Activated naive CD4-positive, alpha-beta T cell treated with anti-CD3 and anti-CD28 coated beads, Interleukin-2, amount 10 ng/mL, durations not matched to agents 7 days and 5 days (primary cell): Measurements from ENCODE around the gene RND3.

ENCODE experiments used
- CTCF ChIA-PET: fragments of 350-600 bp; sonication (Branson Sonifier 250); formaldehyde crosslinking; loops from one replicate; lab custom pipeline; 2021; ENCODE audit warnings: antibody characterized with exemption; lab: Charles Lee
- DNase-seq: peaks from one replicate; pipeline ENCODE4 v3.0.0-alpha.2; 2020
- H3K27ac Mint-ChIP-seq: one replicate; pipeline ENCODE4 v1.8.0; 2021; ENCODE audit warnings: mild to moderate bottlenecking, moderate library complexity, mixed read lengths
- H3K27me3 Mint-ChIP-seq: one replicate; pipeline ENCODE4 v1.8.0; 2021; ENCODE audit warnings: mild to moderate bottlenecking, mixed read lengths
- H3K36me3 Mint-ChIP-seq: one replicate; pipeline ENCODE4 v1.8.0; 2021; ENCODE audit warnings: mixed read lengths
- H3K4me1 Mint-ChIP-seq: one replicate; pipeline ENCODE4 v1.8.0; 2021; ENCODE audit warnings: mixed read lengths
- H3K4me3 Mint-ChIP-seq: one replicate; pipeline ENCODE4 v1.8.0; 2021; ENCODE audit warnings: mild to moderate bottlenecking, moderate library complexity, mixed read lengths
- H3K9me3 Mint-ChIP-seq: one replicate; pipeline ENCODE4 v1.8.0; 2021; ENCODE audit warnings: mixed read lengths

RND3 gene

DNA sequence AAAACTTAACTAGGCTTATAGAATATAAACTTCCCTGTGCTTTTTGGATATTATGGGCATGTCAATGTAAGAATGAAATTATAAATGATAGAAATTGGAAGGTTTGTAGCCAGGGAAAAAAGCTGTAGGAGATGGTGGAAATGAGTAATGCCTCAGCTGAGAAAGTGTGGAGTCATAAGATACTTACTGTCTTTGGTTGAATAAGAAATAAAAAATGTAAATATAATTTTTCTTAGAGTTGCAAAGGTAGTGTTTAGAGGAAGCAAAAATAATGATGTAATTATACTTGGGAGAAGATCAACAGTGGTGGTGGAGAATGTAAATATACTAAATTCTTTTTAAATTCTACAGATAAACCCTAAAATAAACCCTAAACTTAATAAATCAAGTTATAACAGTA, 26.2 kb upstream of the RND3 start:
- no peaks in the 10 kb centered on the region for H3K36me3 Mint-ChIP-seq
- no peak overlapping the region for H3K27ac Mint-ChIP-seq
- DNase-seq, result no peak
- no peak overlapping the region for H3K4me3 Mint-ChIP-seq
- H3K9me3 Mint-ChIP-seq, result no peaks in the 10 kb centered on the region
- H3K27me3 Mint-ChIP-seq, result no peaks in the 10 kb centered on the region
- H3K4me1 Mint-ChIP-seq, result no peaks in the 10 kb centered on the region
- CTCF ChIA-PET, result no interaction called here

DNA sequence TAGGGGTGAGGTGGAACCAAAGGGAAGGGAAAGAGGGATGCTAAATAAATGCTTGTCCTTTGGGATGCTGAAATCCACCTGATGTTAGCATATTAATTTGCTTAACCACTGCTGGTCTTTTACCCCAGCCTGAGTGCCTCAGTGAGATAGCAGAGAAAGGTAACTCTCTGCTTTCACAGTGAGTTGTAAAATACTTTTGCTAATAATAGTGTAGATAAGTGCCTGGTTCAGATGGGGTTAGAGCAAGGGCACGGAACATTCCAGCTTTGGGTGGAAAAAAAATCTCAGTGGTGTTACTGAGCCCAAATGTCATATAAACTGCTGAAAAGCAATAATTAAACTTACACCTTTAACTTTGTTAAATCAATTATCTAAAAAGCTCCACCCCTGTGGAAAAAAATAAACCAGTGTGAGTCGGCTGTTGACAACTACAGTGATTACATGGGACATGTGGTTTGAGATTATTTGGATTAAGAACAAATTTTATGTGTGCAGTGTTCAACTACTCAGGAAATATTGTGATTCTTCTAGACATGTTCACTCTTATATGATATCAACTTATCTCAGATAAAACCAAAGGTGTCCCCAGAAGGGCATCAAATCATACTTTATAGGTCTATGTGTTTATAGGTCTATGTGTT, 21.1 kb upstream of the RND3 start:
- Mint-ChIP-seq H3K27ac (no peak overlapping the region), H3K9me3 (no peaks in the 10 kb centered on the region), H3K27me3 (no peaks in the 10 kb centered on the region), H3K4me3 (no peak overlapping the region), H3K36me3 (no peaks in the 10 kb centered on the region), H3K4me1 (no peaks in the 10 kb centered on the region)
- CTCF ChIA-PET, result no interaction called here
- no peak for DNase-seq

DNA sequence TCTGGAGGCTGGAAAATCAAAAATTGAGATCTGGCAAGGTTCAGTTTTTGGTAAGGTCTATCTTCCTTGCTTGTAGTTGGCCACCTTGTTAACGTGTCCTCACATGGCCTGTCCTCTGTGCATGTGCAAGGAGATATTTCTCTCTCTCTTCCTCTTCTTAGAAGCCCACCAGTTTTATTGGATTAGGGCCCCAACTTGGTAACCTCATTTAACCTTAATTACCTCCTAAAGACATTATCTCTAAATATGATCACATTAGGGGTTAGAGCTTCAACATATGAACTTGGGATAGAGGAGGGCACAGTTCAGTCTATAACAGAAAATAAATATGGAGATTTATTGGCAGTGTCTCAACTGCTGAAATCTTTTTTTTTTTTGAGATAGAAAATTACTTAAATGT, 19.6 kb upstream of the RND3 start:
- no peaks in the 10 kb centered on the region for H3K36me3 Mint-ChIP-seq
- DNase-seq, result no peak
- H3K27ac Mint-ChIP-seq, result no peak overlapping the region
- H3K4me3 Mint-ChIP-seq, result no peak overlapping the region
- no peaks in the 10 kb centered on the region for H3K27me3 Mint-ChIP-seq
- H3K4me1 Mint-ChIP-seq, result no peaks in the 10 kb centered on the region
- no peaks in the 10 kb centered on the region for H3K9me3 Mint-ChIP-seq
- CTCF ChIA-PET, result no interaction called here

DNA sequence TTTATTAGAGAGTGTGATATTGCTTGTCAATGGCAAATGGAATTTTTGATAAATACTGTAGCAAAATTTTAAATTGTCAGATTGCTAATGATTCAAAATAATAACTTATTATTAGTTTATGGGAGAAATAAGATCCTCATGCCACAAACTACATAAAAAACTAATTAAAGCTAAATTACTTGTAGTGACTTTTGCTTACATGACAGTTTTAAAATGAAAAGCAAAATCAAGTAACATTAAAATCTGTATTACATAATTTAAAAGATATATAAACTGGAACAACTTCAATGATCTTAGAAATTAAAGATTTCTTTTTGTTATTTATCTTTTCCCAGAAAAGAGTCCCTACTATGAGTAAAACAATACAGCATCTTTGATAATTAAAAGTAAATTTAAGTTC, 17.7 kb upstream of the RND3 start:
- H3K27me3 Mint-ChIP-seq, result no peaks in the 10 kb centered on the region
- H3K36me3 Mint-ChIP-seq, result no peaks in the 10 kb centered on the region
- H3K4me1 Mint-ChIP-seq, result no peaks in the 10 kb centered on the region
- no peak for DNase-seq
- no peak overlapping the region for H3K4me3 Mint-ChIP-seq
- H3K27ac Mint-ChIP-seq, result no peak overlapping the region
- H3K9me3 Mint-ChIP-seq, result no peaks in the 10 kb centered on the region
- CTCF ChIA-PET, result no interaction called here

DNA sequence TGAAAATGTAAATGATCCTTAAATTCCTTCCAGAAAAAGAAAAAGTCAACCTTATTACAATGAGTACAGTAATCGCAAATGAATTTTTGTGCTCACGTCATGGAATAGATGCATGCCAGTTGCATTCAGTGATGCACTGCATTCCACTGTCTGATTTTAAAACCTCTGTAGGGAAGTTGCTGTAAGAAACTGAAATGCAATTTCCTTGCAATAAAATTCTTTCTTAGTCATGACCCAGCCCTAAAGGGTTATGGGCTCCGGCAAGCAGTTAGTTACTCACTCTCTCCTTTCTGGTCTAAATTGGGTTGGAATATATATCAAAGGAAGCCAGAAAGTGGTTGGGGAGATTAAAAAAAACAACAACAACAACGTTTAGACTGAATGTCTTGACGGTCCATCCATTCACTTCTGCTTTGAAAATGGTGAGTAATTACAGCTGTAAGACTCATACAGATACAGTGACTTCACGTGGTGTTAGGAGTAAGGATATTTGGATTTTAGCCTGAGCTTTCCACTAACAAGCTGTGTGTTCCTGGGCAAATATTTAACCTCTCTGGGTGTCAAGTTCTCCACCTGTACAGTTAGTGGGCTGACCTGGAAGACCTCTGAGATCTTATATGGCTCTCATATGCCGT, 8.6 kb upstream of the RND3 start:
- H3K4me3 Mint-ChIP-seq, result no peak overlapping the region
- H3K27ac Mint-ChIP-seq, result no peak overlapping the region
- CTCF ChIA-PET, result no interaction called here

DNA sequence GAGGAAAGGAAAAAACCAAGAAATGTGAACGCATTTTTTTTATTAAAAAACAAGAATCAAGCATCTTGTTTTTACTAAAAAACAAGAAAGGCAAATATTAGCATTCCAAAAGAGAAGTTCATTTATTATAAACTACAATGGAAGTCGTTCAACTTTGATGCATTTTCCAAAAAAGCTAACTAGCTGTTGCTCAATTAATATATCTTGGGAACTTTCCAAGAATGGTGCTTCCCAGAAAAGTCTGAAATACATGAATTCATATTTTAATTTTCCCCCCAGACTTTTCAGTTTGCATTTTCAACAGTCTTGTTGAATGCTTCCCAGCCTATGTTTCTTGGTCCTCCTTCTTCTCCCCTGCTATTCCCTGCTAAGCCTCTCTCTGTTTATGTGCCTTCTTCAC, 7.5 kb upstream of the RND3 start:
- H3K36me3 Mint-ChIP-seq, result no peaks in the 10 kb centered on the region
- CTCF ChIA-PET, result no interaction called here
- no peaks in the 10 kb centered on the region for H3K9me3 Mint-ChIP-seq
- H3K4me1 Mint-ChIP-seq, result no peaks in the 10 kb centered on the region
- DNase-seq, result no peak
- H3K27ac Mint-ChIP-seq, result no peak overlapping the region
- no peaks in the 10 kb centered on the region for H3K27me3 Mint-ChIP-seq
- no peak overlapping the region for H3K4me3 Mint-ChIP-seq

More for the DNA sequence above, 8.6 kb upstream of the RND3 start:
- DNase-seq, result no peak
- no peaks in the 10 kb centered on the region for H3K9me3 Mint-ChIP-seq
- no peaks in the 10 kb centered on the region for H3K4me1 Mint-ChIP-seq
- no peaks in the 10 kb centered on the region for H3K27me3 Mint-ChIP-seq
- no peaks in the 10 kb centered on the region for H3K36me3 Mint-ChIP-seq

DNA sequence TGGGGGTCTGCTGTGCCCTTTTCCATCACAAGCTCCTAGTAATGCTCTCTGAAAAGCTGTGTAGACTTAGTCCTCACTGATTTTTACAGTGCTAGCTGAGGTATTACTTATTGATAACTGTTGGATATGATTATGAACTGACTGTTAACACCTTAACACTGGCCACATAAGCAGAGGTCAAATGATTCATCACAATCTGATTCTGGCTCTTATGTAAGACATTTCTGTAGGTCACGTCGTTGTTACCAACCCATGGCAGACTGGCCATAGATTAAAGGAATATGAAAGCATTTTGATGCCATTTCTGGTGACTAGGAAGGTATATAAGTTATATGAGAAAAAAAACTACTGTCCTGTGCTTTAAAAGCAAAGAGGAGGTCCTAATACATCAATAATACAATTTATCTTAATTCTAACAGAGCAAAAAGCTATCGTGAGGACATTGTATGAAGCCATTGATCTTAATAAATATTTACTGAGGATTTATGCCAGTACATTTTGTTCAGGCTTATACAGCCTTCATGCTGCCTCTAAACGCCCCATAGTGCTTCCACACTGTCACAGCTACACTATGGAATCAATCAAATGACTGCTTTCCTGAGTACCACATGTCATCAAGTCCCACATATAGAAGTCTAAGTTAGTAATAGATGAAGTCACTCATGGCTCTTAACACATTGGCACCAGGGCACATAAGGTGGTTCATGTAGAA, 6.9 kb upstream of the RND3 start:
- no peaks in the 10 kb centered on the region for H3K4me1 Mint-ChIP-seq
- H3K27ac Mint-ChIP-seq, result no peak overlapping the region
- CTCF ChIA-PET, result no interaction called here
- DNase-seq, result no peak
- no peaks in the 10 kb centered on the region for H3K27me3 Mint-ChIP-seq
- no peaks in the 10 kb centered on the region for H3K9me3 Mint-ChIP-seq
- no peaks in the 10 kb centered on the region for H3K36me3 Mint-ChIP-seq
- H3K4me3 Mint-ChIP-seq, result no peak overlapping the region

DNA sequence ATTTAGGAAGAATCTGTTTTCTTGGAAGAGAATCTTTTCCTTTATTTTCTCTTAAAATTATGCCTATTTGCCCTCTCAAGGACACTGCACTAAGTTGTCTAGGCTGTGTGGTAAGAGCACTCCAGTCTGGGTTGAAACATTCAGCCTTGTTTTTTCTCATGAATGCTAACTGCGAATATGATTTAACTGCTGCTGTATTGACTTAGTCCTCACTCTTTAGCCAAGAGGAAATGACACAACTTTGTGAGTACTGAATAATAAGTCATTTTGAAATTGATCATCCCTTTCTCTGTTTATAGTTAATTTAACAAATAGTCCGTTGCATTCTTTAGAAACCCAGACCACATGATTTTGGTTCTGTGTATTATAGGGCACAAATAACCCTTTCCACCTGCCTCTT, 4.5 kb upstream of the RND3 start:
- H3K27ac Mint-ChIP-seq, result no peak overlapping the region
- H3K36me3 Mint-ChIP-seq, result no peaks in the 10 kb centered on the region
- H3K4me1 Mint-ChIP-seq, result peaks cover 2% of the 10 kb centered on the region
- no peak for DNase-seq
- H3K27me3 Mint-ChIP-seq, result peaks cover 14% of the 10 kb centered on the region
- CTCF ChIA-PET, result no interaction called here
- no peaks in the 10 kb centered on the region for H3K9me3 Mint-ChIP-seq
- H3K4me3 Mint-ChIP-seq, result no peak overlapping the region

DNA sequence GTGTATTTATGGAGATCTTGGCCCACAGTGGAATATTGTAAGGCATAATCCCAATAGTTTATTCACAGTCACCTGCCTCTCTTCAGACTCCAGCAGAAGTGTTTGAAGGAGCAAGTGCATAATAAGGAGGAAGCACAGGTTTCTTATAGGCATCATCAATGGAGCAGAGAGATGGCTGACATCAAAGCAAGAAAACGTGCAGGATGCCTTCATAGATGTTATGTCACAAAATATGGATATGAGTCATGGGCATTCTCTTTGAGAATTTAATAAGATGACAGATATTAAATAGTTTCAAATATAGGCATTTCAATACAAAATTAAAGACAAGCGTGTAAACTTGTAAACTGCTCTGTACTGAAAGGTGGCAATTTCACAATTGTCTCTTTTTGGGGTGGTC, 4.0 kb upstream of the RND3 start:
- H3K9me3 Mint-ChIP-seq, result no peaks in the 10 kb centered on the region
- H3K36me3 Mint-ChIP-seq, result peaks cover 1% of the 10 kb centered on the region
- H3K4me3 Mint-ChIP-seq, result no peak overlapping the region
- H3K4me1 Mint-ChIP-seq, result peaks cover 8% of the 10 kb centered on the region
- H3K27me3 Mint-ChIP-seq, result peaks cover 19% of the 10 kb centered on the region
- no peak overlapping the region for H3K27ac Mint-ChIP-seq
- CTCF ChIA-PET, result no interaction called here
- DNase-seq, result no peak

DNA sequence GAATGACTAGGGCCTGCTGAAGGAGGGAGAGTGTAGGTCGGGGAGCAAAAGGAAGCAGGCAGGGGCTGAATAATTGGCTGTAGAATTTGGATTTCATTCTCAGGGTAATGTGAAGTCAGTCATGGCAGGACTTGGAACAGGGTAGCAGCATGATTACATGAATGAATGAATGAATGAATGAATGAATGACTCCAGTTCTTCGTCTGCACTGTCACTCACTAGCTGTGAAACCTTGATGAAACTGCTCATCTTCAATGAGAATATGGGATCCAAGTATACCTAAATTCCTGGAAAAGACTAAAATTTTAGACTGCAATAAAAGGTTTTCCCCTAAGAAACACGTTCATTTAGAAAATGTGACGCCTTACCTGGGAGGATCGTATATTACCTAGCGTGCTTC, 3.0 kb upstream of the RND3 start:
- H3K4me1 Mint-ChIP-seq, result peaks cover 9% of the 10 kb centered on the region
- CTCF ChIA-PET, result no interaction called here
- H3K4me3 Mint-ChIP-seq, result no peak overlapping the region
- H3K27ac Mint-ChIP-seq, result no peak overlapping the region
- H3K36me3 Mint-ChIP-seq, result peaks cover 1% of the 10 kb centered on the region
- DNase-seq, result no peak
- H3K9me3 Mint-ChIP-seq, result no peaks in the 10 kb centered on the region
- peaks cover 29% of the 10 kb centered on the region for H3K27me3 Mint-ChIP-seq

DNA sequence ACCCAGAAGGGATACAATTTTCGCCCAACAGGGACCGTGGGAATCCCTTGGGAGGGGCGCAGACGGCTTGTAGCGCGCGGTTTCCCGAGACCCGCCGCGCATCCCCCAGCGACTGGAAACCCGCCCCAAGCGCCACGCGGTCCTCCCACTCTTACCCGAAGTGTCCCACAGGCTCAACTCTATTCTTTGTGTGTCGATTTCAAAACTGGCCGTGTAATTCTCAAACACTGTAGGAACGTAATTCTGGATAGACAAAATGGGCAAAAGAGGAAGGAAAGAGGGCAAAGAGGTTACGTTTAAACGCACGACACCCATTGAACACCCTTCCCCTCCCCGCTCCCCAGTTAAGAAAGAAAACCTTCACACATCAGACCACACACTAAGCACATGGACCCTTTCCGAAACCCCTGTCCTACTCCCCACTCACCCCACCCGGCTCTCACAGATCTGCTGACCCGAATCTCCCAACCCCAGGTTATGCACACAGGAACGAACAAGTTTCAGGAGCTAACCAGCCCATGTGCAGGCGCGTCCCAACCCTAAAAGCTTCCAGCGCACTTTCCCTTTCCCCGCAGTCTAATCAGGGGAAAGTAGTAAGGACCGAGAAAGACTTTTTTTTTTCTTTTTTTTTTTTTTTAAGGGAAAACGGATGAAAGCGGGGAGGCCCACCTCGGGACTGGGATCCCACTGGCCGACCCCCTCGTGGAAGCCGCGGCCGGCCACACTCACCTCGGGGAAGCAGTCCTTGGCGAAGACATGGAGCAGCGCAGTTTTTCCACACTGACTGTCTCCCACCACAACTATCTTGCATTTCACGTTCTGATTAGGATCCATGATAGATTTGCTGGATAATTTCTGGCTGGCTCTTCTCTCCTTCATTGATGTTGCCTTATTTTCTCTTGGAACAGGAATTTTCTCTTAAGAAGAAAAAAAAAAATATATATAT, 655 bp downstream of the RND3 start:
- H3K27me3 Mint-ChIP-seq, result peaks cover 42% of the 10 kb centered on the region
- DNase-seq, result no peak
- H3K4me1 Mint-ChIP-seq, result peaks cover 9% of the 10 kb centered on the region
- CTCF ChIA-PET, result no interaction called here
- no peaks in the 10 kb centered on the region for H3K9me3 Mint-ChIP-seq
- peaks cover 1% of the 10 kb centered on the region for H3K36me3 Mint-ChIP-seq
- no peak overlapping the region for H3K4me3 Mint-ChIP-seq
- no peak overlapping the region for H3K27ac Mint-ChIP-seq

DNA sequence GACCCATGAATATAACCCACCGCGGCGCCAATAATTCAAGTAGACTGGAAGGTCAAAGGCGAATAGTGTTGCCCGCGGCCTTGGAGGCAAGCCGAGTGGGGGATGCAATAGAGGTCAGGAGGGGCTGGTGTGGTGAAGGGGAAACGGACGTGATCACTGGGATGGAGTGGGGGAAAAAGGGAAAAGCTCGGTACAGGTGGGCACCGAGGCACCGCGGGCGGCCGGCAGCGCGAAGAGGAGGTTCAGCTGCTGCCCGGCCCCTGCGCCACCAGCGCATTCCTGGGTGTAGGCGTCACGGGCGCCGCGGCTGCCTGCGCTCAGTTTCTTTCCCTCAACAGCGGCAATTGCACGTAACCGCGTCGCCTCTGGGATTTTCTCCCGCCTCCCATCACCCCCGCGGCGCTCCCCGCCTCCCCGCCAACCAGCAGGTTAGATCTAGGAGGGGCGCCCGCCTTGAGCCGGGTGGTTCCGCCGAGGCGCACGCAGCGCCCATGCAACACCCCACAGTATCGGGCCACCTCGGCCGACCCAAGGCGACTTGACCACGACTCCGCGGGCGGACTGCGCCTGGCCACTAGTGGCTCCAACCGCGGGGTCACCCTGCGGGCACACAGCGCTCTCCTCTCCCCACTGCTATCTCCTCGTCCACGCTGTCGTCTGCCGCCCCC, 1.5 kb downstream of the RND3 start:
- DNase-seq, result no peak
- Mint-ChIP-seq H3K27me3 (peaks cover 42% of the 10 kb centered on the region), H3K4me1 (peaks cover 9% of the 10 kb centered on the region), H3K4me3 (no peak overlapping the region), H3K36me3 (peaks cover 1% of the 10 kb centered on the region), H3K9me3 (no peaks in the 10 kb centered on the region), H3K27ac (no peak overlapping the region)
- CTCF ChIA-PET, result no interaction called here

DNA sequence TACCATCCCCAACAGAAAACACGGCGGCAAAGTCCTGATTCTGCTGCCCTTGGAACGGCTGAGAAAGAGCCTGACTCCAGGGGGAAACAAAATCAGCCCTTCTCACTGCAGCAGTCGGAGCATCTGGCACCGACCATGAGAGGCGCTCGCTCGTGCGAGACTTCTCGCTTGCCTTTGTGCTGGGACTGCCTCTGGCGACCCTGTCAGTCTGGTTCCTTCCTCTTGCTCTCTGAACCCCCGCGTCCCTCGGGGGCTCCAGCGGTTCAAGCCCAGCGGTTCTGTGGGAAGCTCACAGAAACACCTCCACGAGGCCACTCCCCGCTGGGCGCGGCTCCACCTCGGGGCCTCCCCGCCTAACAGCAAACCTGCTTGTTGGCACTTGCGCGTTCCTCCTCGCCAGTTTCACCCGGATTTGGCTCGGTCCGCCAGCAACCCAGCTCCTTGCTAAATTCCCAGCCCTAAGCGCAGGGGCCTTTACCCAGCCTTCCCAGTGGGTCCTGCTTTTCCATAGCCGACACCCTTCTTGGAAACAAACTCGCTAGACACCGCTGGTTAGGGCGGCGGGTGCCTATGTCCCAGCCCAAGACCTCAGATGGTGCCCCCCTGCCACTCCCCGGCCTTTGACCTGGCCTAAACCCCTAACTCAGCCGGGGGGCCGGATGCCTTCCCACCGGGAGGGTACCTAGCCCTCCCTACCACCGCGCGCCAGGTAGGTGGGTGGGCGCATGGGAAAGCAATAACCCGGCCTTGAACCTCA, 2.2 kb downstream of the RND3 start:
- CTCF ChIA-PET, result no interaction called here
- no peak for DNase-seq
- Mint-ChIP-seq H3K27me3 (peaks cover 42% of the 10 kb centered on the region), H3K4me1 (peaks cover 9% of the 10 kb centered on the region), H3K36me3 (peaks cover 1% of the 10 kb centered on the region), H3K27ac (no peak overlapping the region), H3K9me3 (no peaks in the 10 kb centered on the region), H3K4me3 (no peak overlapping the region)
